ENCODE measurements around the gene CAV2. TPM values are rescaled to one million over a fixed set of nuclear protein-coding genes. Genes with fewer than 3 reads are reported as not detected.

The CAV2 gene
- total and polyA plus RNA-seq, 2 of the 8 experiments (the other 6 are each of a cell fraction or from before 2014, with no cell fraction given), result 2.8 to 4.7 TPM

- no peak overlapping the region for H3K4ac ChIP-seq (replicated peaks; ENCODE audit: insufficient read length, low read depth, low read length)
- H4K8ac ChIP-seq (ENCODE audit: extremely low read depth, insufficient read depth, low read length), result no peak overlapping the region
- H3K9me3 ChIP-seq (ENCODE audit: insufficient read depth in 2 of 2, low read depth in 1 of 2, low read length in 1 of 2), result no peaks in the 10 kb centered on the region
- no peaks in the 10 kb centered on the region for H3K79me1 ChIP-seq (ENCODE audit: low read depth, low read length)
- H3K14ac ChIP-seq (ENCODE audit: insufficient read length), result no peak overlapping the region
- no peak overlapping the region for H3K18ac ChIP-seq (ENCODE audit: extremely low read depth, low read length)
- H2BK120ac ChIP-seq (replicated peaks; ENCODE audit: low read depth, low read length), result no peak overlapping the region
- H4K91ac ChIP-seq (replicated peaks; ENCODE audit: insufficient read length, low read length), result no peak overlapping the region
- H3K36me3 ChIP-seq (ENCODE audit: control insufficient read depth in 2 of 4, insufficient read depth in 4 of 4, low read length in 3 of 4), result no peaks in the 10 kb centered on the region
- H2BK20ac ChIP-seq (ENCODE audit: low read length), result no peak overlapping the region
- ChIA-PET POLR2A (ENCODE audit: partially characterized antibody) (no interaction called here), CTCF (ENCODE audit: partially characterized antibody) (interaction anchor here (0.9 to 1.7 kb wide), 4 partner anchors 13 to 282 kb away, joined by 3 to 4 read pairs (median 3); no protein-coding TSS in a partner anchor)
- FAIRE-seq (no peak), DNase-seq (ENCODE audit: low read depth in 1 of 2, low spot score in 2 of 2) (no peak)
- H2AFZ ChIP-seq (ENCODE audit: low read length), result no peak overlapping the region
- no peaks in the 10 kb centered on the region for H4K20me1 ChIP-seq (replicated peaks in 1 of 2; ENCODE audit: control insufficient read depth in 1 of 2, insufficient read depth in 2 of 2, low read length in 2 of 2)
- H3K23me2 ChIP-seq (ENCODE audit: low read depth, low read length), result no peaks in the 10 kb centered on the region
- H2BK15ac ChIP-seq (ENCODE audit: low read length), result no peak overlapping the region
- H3K79me2 ChIP-seq (ENCODE audit: control insufficient read depth in 1 of 2, insufficient read depth in 2 of 2, low read length in 2 of 2), result no peaks in the 10 kb centered on the region
- no peaks in the 10 kb centered on the region for H3K27me3 ChIP-seq (replicated peaks in 1 of 4; ENCODE audit: control insufficient read depth in 3 of 4, extremely low read depth in 1 of 4, insufficient read depth in 3 of 4, low read length in 3 of 4)
- no peak overlapping the region for H2BK12ac ChIP-seq (ENCODE audit: low read depth, low read length)
- H3K9ac ChIP-seq (replicated peaks in 1 of 4; ENCODE audit: extremely low read depth in 1 of 4, low read depth in 3 of 4, low read length in 3 of 4), result no peak overlapping the region
- H3K27ac ChIP-seq (ENCODE audit: low read depth, low read length), result no peak overlapping the region
- H2AK5ac ChIP-seq (ENCODE audit: low read depth, low read length), result no peak overlapping the region
- H3K4me2 ChIP-seq (ENCODE audit: insufficient read depth in 1 of 2, low read depth in 2 of 2, low read length in 2 of 2), result no peak overlapping the region
- no peaks in the 10 kb centered on the region for H3K4me1 ChIP-seq (replicated peaks in 1 of 4; ENCODE audit: control insufficient read depth in 3 of 4, insufficient read depth in 4 of 4, low read length in 3 of 4)
- 89% methylated on average over 3 of the region's 3 CpGs; no CpG with 5 or more reads in 1 of the 2 experiments for WGBS, 2 experiments (ENCODE audit: extremely low coverage in 1 of 2, insufficient coverage in 1 of 2, insufficient read length in 1 of 2, insufficient replicate concordance in 2 of 2, low coverage in 1 of 2, low lambda C conversion rate in 2 of 2, missing lambda C conversion rate in 1 of 2)
- no peak overlapping the region for H3K56ac ChIP-seq (replicated peaks; ENCODE audit: insufficient read length, low read depth, low read length)
- no peak overlapping the region for H3K4me3 ChIP-seq (ENCODE audit: extremely low read depth in 1 of 4, insufficient read depth in 2 of 4, low read depth in 3 of 4, low read length in 4 of 4)
- H2BK5ac ChIP-seq (ENCODE audit: low read depth, low read length), result no peak overlapping the region
- no peak overlapping the region for H4K5ac ChIP-seq (ENCODE audit: insufficient read length, low read depth, low read length)
- H3K23ac ChIP-seq (ENCODE audit: insufficient read length), result no peak overlapping the region
- TF ChIP-seq ATF2 (IDR thresholded peaks at IDR 0.05; ENCODE audit: low read length), result no peak
- no peak for TF ChIP-seq KDM1A (IDR thresholded peaks at IDR 0.05; ENCODE audit: borderline replicate concordance, low read length)
- TF ChIP-seq BCL11A (IDR thresholded peaks at IDR 0.05; ENCODE audit: low read depth in 2 of 2, low read length in 2 of 2), result no peak
- TF ChIP-seq SP4 (IDR thresholded peaks at IDR 0.05; ENCODE audit: low read length), result no peak
- TF ChIP-seq EGR1 (IDR thresholded peaks at IDR 0.05; ENCODE audit: borderline replicate concordance, low read depth, low read length), result no peak
- no peak for TF ChIP-seq EZH2 (IDR thresholded peaks at IDR 0.05; ENCODE audit: low read depth, low read length, severe bottlenecking)
- TF ChIP-seq HDAC2 (IDR thresholded peaks at IDR 0.05; ENCODE audit: borderline replicate concordance in 1 of 2, low read depth in 2 of 2, low read length in 2 of 2), result no peak
- no peak for TF ChIP-seq RBBP5 (IDR thresholded peaks at IDR 0.05; ENCODE audit: borderline replicate concordance, low read depth, low read length)
- TF ChIP-seq POLR2A (IDR thresholded peaks at IDR 0.05; ENCODE audit: control extremely low read depth in 1 of 2, low read depth in 2 of 2, low read length in 2 of 2), result no peak
- TF ChIP-seq NRF1 (IDR thresholded peaks at IDR 0.05; ENCODE audit: low read depth, low read length), result no peak
- no peak for TF ChIP-seq CBX5 (IDR thresholded peaks at IDR 0.05; ENCODE audit: low read depth, low read length)
- TF ChIP-seq TAF1 (IDR thresholded peaks at IDR 0.05; ENCODE audit: low read depth, low read length), result no peak
- TF ChIP-seq CHD2 (IDR thresholded peaks at IDR 0.05; ENCODE audit: low read length), result no peak
- no peak for TF ChIP-seq TAF7 (optimal IDR thresholded peaks at IDR 0.05; ENCODE audit: borderline replicate concordance, low read depth, low read length)
Measured at GRCh38 chr7:116539879-116540278, 40.3 kb downstream of the CAV2 start.
